ENCODE measurements around the gene SIK1.
"Not testable (repeated sequence)": the region's sequence is repeated elsewhere in the genome, so short reads cannot be mapped to it uniquely, and the experiment has no call there.

GRCh38 chr21:43465159-43465558, 38.2 kb upstream of the SIK1 start:
- TF ChIP-seq CTCF, POLR2A, EP300 (IDR thresholded peaks at IDR 0.05): not testable (repeated sequence)

All from upper lobe of left lung (tissue), 4 donors.